HG03175 (cell line): Measurements from ENCODE around the gene CYP4F22.
"Not testable (repeated sequence)": the region's sequence is repeated elsewhere in the genome, so short reads cannot be mapped to it uniquely, and the experiment has no call there.

Experiments
- ATAC-seq: cut with Tn5 transposase; IDR thresholded peaks from one replicate; pipeline ENCODE4 v1.9.1; 2021; ENCODE audit warnings: mild to moderate bottlenecking, moderate library complexity; ENCODE audit not compliant: unreplicated experiment

The CYP4F22 gene

DNA sequence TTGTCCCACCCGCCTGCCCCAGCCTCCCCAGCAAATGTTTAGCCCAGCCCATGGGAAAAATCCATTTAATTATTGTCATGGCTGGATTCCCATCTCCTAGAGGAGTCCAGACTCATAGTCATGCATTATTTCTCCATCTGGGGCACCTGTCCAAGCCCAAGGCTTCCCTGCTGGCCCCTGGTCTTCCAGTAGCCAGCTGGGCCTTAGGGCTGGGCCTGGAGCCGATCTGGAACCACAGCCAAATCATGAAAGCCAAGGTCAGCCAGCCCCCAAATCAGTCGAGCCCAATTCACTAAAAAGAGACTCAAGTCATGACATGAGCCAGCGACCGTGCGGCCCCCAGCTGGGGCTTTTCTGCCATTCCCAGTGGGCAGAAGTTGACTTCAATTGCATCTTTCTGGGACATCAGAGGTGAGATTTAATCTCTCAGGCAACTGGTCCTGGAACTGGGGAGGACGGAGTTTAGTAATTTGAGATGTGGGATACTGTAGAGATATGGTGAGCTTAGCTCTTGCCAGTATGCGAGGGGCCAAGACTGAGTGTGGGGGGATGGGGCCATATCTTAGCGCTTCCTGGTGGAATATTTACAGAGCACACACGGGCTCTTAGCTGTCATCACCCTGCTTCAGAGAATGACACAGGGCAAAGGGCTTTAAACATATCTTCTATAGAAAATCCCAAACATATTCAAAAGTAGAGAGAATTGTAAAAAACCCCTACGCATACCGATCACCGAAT lies 19.7 kb upstream of the CYP4F22 start:
- ATAC-seq, result no peak

DNA sequence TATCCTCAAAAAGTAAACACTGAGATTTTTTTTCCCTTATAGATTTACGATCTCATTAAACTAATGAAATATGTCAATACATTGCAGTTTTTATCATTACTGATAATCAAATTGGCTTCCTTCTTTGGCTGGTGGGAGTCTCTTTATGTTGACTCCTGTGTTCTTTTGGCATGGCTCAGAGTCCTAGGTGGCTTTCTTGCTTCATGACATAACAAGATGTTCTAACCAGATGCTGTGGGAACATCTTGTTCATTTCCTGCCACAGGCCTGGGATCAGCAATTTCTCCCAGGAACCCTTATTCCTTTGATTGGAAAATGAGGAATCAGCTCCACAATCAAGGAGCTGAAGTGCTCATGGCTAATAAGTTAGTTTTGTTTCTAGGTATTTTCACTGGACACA lies 13.2 kb upstream of the CYP4F22 start:
- ATAC-seq, result no peak

- no peak for ATAC-seq
These were observed 10.0 kb upstream of the CYP4F22 start for GRCh38 chr19:15498156-15498858.

- no peak for ATAC-seq
These were observed 9.4 kb upstream of the CYP4F22 start for GRCh38 chr19:15498910-15499309.

- no peak for ATAC-seq
These were observed 6.7 kb upstream of the CYP4F22 start for GRCh38 chr19:15501596-15501995.

GRCh38 chr19:15502264-15502663 lies 6.1 kb upstream of the CYP4F22 start:
- no peak for ATAC-seq

DNA sequence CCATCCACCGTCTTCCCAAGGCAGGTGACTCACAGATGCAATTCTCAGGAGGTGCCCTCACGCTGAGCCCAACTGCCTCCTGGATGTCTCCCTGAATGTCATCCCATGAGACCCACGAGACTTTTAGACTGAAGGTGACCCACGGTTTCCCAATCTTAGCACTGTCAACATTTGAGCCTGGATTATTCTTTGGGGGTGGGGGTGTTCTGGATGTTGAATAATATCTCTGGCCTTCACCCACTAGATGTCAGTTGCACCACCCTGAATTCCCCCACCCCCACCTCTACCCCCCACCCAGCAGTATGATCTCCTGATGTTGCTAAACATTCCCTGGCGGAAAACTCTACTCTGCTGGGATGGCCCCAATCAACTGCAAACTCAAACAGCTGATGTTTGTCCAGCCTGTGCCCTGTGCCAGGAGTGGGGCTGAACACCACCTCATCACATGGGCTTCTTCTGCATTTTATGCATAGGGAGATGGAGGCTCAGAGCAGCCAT lies 2.2 kb upstream of the CYP4F22 start:
- no peak for ATAC-seq

DNA sequence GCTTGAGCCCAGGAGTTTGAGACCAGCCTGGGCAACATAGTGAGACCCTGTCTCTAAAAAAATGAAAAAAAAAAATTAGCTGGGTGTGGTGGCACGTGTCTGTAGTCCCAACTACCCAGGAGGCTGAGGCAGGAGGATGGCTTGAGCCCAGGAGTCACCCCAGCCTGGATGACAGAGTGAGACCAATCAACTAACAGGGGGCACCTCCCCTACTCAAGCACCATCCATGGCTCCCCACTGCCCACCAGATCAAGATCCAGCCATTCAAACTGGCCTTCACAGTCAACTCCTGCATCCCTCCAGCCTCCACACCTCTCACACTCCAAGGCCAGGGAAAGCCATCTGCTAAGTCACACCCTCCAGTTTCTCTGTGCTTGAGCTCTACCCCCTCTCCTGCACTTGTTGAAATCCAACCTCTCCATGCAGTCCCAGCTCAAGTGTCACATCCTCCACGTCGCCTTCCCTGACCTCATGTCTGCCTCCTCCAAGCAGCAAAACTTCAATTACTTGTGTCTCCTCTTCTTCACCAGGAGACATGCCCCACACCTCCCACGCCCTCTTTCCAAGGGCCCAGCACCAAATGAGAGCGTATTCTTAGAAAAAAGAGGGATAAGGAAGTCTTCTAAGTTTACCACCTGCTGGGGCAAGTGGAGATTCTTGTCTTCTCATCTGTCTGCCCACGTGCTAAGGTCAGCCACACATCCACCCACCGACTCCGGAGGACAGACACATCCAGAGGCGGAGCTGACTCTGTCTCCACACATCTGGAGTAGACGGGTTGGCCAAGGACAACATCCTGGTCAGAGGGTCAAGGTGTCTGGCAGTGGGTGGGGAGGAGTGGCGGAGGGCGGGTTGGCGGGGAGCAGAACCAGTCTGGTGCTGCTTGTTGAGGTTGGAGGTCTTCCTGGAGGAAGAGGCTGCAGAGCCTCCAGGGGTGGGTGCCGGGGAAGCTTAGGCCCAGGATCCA lies 974 bp upstream of the CYP4F22 start:
- no peak for ATAC-seq

- no peak for ATAC-seq
These were observed 3.5 kb downstream of the CYP4F22 start for GRCh38 chr19:15511671-15512424.

GRCh38 chr19:15515227-15515625 lies 6.9 kb downstream of the CYP4F22 start:
- ATAC-seq, result not testable (repeated sequence)

DNA sequence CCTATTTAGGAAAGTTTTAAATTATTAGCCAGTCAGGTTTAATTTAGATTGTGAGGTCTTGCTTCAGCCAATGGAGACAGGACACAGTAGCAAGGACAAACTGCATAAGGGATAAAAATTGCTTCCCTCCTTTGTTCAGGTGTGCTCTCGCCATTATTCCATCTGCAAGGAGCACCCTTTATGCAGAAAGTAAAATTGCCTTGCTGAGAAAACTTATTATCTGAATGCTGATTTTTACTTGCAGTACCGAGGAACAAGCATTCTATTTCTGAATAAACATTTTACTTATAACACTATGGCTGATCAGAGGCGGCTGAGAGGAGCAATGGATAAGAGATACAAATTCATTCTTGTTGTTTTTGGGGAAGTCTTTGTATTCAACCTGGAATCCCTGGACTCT lies 8.0 kb downstream of the CYP4F22 start:
- no peak for ATAC-seq

- no peak for ATAC-seq
These were observed 9.5 kb downstream of the CYP4F22 start for GRCh38 chr19:15517778-15518177.

GRCh38 chr19:15519433-15519976 lies 11.2 kb downstream of the CYP4F22 start:
- ATAC-seq, result no peak

- no peak for ATAC-seq
These were observed 16.5 kb downstream of the CYP4F22 start for GRCh38 chr19:15524781-15525180.

- ATAC-seq, result no peak
These were observed 17.0 kb downstream of the CYP4F22 start for GRCh38 chr19:15525291-15525690.

GRCh38 chr19:15526408-15526807 lies 18.1 kb downstream of the CYP4F22 start:
- ATAC-seq, result no peak

GRCh38 chr19:15527705-15528104 lies 19.4 kb downstream of the CYP4F22 start:
- ATAC-seq, result no peak

GRCh38 chr19:15529774-15530372 lies 21.5 kb downstream of the CYP4F22 start:
- ATAC-seq, result no peak

DNA sequence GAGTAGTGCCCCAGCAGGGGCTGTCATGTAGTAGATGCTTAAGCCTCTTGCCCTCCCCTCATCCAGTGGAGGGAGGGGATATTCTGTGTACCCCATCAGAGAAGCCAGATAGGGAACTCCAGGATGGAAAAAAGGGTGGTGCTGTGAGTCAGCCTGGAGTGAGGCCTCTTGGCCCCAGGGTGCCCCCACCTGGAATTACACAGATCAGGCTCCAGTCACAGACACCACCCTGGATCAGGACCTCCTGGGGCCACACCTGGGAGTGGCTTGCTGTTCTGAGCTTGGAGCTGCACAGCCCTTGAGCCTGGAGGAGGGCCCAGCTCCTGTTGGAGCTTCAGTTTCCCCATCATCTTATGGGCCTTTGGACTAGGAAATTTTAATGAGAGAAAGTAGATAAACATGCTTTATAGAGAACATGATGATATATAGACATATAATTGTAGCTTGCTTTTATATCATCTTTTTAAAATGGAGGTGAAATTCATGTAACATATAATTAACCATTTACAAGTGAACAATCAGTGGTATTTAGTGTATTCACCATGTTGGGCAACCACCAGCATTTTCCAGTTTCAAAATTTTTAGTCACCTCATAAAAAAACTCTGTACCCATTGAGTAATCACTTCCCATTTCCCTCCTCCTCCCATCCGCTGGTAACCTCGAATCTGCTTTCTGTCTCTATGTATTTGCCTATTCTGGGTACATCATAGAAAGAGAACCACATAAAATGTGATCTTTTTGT lies 24.6 kb downstream of the CYP4F22 start:
- no peak for ATAC-seq
